VCaP (cell line): Measurements from ENCODE around the gene NXN.

Experiments
- H3K27ac ChIP-seq: fragments of 450-650 bp; 2 replicates; pipeline ENCODE4 v1.5.1; 2017
- TF ChIP-seq, protein P1 (sequence below): fragments of 450-650 bp; conservative IDR thresholded peaks from 2 replicates; pipeline ENCODE4 v1.5.1; 2017; ENCODE audit warnings: mild to moderate bottlenecking, moderate library complexity

NXN gene

DNA sequence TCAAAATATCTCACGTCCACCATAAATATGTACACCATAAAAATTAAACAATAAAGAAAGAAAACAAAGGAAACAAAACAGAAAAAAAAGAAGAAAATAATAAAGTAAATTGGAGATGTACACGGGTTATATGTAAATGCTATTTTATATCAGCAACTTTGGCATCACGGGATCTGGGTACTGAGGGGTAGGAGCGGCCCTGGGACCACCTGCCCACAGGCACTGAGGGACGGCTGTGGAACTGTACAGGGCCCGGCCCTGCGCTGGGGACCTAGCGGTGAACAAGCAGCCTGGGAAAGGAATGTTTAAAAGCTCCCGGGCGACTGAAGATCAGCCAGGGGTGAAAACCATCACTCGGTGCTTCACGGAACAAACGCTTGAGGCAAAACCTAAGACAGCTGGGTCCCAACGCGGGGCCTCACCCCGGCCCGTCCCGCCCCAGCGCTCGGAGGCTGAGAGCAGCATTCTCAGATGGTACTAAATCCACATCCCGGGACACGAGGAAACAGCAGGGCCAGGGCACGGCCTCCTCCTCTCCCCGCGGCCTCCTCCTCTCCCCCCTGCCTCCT, 31.2 kb downstream of the NXN start:
- H3K27ac ChIP-seq: no peak overlapping the region
- TF ChIP-seq, protein P1, sequence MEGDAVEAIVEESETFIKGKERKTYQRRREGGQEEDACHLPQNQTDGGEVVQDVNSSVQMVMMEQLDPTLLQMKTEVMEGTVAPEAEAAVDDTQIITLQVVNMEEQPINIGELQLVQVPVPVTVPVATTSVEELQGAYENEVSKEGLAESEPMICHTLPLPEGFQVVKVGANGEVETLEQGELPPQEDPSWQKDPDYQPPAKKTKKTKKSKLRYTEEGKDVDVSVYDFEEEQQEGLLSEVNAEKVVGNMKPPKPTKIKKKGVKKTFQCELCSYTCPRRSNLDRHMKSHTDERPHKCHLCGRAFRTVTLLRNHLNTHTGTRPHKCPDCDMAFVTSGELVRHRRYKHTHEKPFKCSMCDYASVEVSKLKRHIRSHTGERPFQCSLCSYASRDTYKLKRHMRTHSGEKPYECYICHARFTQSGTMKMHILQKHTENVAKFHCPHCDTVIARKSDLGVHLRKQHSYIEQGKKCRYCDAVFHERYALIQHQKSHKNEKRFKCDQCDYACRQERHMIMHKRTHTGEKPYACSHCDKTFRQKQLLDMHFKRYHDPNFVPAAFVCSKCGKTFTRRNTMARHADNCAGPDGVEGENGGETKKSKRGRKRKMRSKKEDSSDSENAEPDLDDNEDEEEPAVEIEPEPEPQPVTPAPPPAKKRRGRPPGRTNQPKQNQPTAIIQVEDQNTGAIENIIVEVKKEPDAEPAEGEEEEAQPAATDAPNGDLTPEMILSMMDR: no peak

DNA sequence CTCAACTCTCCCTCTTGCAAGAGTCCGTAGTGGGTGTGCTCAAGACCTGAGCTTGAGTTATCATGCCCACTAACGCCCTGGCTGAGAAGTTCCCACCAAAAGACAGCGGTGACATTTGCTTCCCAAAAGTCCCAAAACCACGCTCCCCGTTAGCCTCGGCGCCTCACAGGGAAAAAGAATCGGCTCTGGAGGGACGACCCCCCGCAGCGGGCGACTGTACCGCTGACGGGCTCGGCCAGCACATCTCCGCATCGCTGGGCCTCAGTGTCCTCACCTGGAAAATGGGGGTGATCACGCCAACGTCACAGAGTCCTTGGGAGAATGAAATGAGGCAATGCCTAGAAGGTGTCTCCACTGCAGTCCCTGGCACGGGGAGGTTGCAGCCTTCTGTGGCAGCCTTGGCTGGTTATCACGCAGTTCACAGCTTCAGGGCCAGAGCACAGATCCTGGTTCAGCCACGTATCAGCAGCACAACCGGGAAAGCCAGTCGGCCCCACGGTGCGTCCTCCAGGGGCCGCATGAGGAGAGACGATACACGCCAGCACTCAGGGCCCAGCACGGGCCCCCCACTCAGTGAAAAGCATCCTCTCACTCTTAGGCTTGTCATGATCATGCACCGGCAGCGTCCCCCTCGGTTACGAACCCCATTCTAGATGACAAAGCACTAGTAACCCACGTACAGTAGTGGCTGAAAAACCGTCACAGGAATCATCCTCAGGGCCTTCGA, 32.9 kb downstream of the NXN start:
- TF ChIP-seq, protein P1: no peak
- H3K27ac ChIP-seq: no peak overlapping the region

GRCh38 chr17:945672-946071, 33.9 kb downstream of the NXN start:
- TF ChIP-seq, protein P1: no peak
- no peak overlapping the region for H3K27ac ChIP-seq

- TF ChIP-seq, protein P1: no peak
- H3K27ac ChIP-seq: no peak overlapping the region
Measured at GRCh38 chr17:944266-944826, 35.2 kb downstream of the NXN start.

DNA sequence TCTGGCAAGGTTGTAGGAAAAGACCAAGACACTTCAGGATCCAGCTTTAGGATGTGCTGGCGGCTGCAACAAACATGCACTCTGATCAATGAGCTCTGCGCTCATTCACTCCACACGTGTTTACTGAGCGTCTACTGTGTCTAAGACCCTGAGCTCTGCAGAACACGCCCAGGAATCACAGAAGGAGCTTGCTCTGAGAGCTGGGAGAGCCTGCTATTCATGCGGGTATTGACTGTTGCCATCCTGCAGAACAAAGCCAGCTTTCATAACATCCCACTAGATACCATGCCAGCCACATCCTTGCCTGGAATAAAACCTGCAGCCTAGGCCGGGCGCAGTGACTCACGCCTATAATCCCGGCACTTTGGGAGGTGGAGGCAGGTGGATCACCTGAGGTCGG, 44.1 kb downstream of the NXN start:
- TF ChIP-seq, protein P1: no peak
- H3K27ac ChIP-seq: no peak overlapping the region

- no peak overlapping the region for H3K27ac ChIP-seq
Measured at GRCh38 chr17:933312-934073, 46.1 kb downstream of the NXN start.

More at GRCh38 chr17:933312-934073, 46.1 kb downstream of the NXN start:
- TF ChIP-seq, protein P1: no peak
